Muscle of leg (tissue), 11 donors: ENCODE data around the gene LRIG2. TPM values are rescaled to one million over a fixed set of nuclear protein-coding genes. Genes with fewer than 3 reads are reported as not detected.

Source experiments
- DNase-seq: peaks from one replicate; pipeline ENCODE4 v3.0.0; 2013
- H3K27ac ChIP-seq: one replicate; pipeline ENCODE4 v1.5.1; 2013; ENCODE audit warnings: mild to moderate bottlenecking, low read length, control low read depth
- H3K27me3 ChIP-seq: one replicate; pipeline ENCODE4 v1.6.1; 2013; ENCODE audit warnings: low read length; ENCODE audit not compliant: control insufficient read depth, insufficient read depth
- H3K36me3 ChIP-seq: one replicate; pipeline ENCODE4 v1.6.1; 2013; ENCODE audit warnings: low read length; ENCODE audit not compliant: control insufficient read depth, insufficient read depth
- H3K4me1 ChIP-seq: one replicate; pipeline ENCODE4 v1.6.1; 2013; ENCODE audit warnings: low read length; ENCODE audit not compliant: control insufficient read depth, insufficient read depth
- H3K4me3 ChIP-seq: one replicate; pipeline ENCODE4 v1.5.1; 2013; ENCODE audit warnings: low read length, control low read depth
- H3K9me3 ChIP-seq: replicated peaks from 2 replicates; pipeline ENCODE4 v1.6.1; 2013; ENCODE audit warnings: low read depth, low read length; ENCODE audit not compliant: control insufficient read depth
- WGBS: methylation state at CpG from one replicate; pipeline ENCODE4 v1.1.5; 2013; ENCODE audit warnings: missing lambda C conversion rate; ENCODE audit not compliant: insufficient coverage; 5-methylcytosine and 5-hydroxymethylcytosine counted together
- polyA plus RNA-seq, 8 donors: library from polyadenylated mRNA; unstranded; fragments of 120-200 nt; gene quantifications; one replicate each; pipeline versions ENCODE4 v1.2.1 to v1.2.3, GENCODE V29; 2013; ENCODE audit warnings: inconsistent platforms in 1 of 8, low replicate concordance in 1 of 8; ENCODE audit not compliant: insufficient read length in 8 of 8, insufficient read depth in 1 of 8
- total RNA-seq: library from RNA; stranded (reverse); fragments of 120-200 nt; gene quantifications from one replicate; pipeline ENCODE4 v1.2.4, GENCODE V29; 2013

Gene LRIG2
- total and polyA plus RNA-seq, 9 donors = 7.5 to 15.4 (median 11.0) TPM

- H3K4me3 ChIP-seq = no peak overlapping the region
- no peaks in the 10 kb centered on the region for H3K9me3 ChIP-seq
- no peaks in the 10 kb centered on the region for H3K4me1 ChIP-seq
- peaks cover 40% of the 10 kb centered on the region for H3K36me3 ChIP-seq
- H3K27ac ChIP-seq = no peak overlapping the region
- no peak for DNase-seq
- no CpG with 5 or more reads among the region's 3 CpGs for WGBS
- H3K27me3 ChIP-seq = no peaks in the 10 kb centered on the region
These were observed 52.5 kb downstream of the LRIG2 start for GRCh38 chr1:113125517-113125916.

DNA sequence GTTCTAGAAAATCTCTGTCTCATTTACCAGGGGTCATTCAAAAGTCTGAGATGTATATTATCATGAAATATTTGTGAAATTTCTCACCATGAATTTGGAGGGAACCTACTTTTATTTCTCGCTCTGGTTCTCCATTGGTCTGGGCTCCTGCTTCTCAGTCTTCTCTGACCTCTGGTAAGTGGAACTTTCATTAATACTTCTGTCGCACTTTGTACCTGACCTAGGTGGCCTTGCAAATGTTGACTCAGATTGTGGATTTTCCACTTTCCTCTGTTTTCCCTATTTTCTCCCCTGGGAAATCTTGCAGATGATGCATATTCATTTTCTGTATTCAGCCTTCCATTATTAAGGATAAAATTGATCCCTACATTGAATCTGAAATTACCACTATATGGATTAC is 53.2 kb downstream of the LRIG2 start:
- DNase-seq = no peak
- 100% methylated on average over 1 of the region's 2 CpGs for WGBS
- H3K4me1 ChIP-seq = no peaks in the 10 kb centered on the region
- no peaks in the 10 kb centered on the region for H3K27me3 ChIP-seq
- H3K36me3 ChIP-seq = peaks cover 33% of the 10 kb centered on the region
- H3K9me3 ChIP-seq = no peaks in the 10 kb centered on the region
- no peak overlapping the region for H3K4me3 ChIP-seq
- H3K27ac ChIP-seq = no peak overlapping the region

- H3K27ac ChIP-seq = no peak overlapping the region
- H3K4me3 ChIP-seq = no peak overlapping the region
- H3K27me3 ChIP-seq = no peaks in the 10 kb centered on the region
- no peaks in the 10 kb centered on the region for H3K9me3 ChIP-seq
- no peak for DNase-seq
- WGBS = no CpG with 5 or more reads among the region's 2 CpGs
- peaks cover 27% of the 10 kb centered on the region for H3K36me3 ChIP-seq
- no peaks in the 10 kb centered on the region for H3K4me1 ChIP-seq
These were observed 55.1 kb downstream of the LRIG2 start for GRCh38 chr1:113128116-113128515.

DNA sequence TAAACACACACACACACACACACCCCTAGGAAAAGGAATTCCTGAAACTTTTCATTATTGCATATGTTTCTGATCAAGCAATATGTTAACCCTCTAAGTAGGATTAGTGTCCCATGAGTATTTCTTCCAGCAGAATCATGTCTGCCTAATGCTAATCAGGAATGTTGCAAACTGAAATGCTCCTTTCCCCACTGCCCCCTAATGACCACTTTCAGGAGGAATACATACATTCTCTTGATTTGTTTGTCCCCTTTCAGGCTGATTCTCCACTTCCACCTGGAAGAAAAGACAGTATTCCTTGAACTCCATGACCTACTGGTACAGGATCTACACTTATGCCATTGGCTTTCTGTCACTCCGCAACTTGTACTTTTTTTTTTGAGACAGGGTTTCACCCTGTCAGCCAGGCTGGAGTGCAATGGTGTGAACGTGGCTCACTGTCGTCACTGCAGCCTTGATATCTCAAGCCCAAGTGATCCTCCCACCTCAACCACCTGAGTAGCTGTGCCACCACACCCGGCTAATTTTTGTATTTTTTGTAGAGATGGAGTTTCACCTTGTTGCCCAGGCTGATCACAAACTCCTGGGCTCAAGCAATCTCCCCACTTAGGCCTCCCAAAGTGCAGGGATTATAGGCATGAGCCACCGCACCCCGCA is 56.7 kb downstream of the LRIG2 start:
- Histone ChIP-seq H3K4me3 (no peak overlapping the region), H3K36me3 (peaks cover 18% of the 10 kb centered on the region), H3K27me3 (no peaks in the 10 kb centered on the region), H3K27ac (no peak overlapping the region), H3K4me1 (no peaks in the 10 kb centered on the region), H3K9me3 (no peaks in the 10 kb centered on the region)
- no peak for DNase-seq
- 92% methylated on average over 2 of the region's 6 CpGs for WGBS

DNA sequence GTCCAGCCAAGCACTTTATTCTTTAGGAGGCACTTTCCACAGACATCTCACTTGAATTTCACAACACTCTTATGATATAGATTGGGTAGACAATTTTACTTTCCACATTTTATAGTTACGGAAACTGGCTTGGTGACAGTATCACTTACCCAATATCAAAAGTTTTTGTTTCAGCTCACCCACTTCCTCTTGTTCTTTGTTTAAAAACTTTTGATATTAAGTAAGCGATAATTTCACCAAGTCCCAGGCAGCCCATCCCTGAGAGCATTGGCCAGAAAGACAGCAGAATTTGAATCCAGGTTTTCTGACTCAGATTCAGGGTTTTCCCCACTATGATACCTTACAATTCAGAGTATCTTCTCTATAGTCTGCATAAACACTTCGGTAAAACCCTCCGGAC is 60.0 kb downstream of the LRIG2 start:
- H3K27ac ChIP-seq = no peak overlapping the region
- no peaks in the 10 kb centered on the region for H3K4me1 ChIP-seq
- WGBS = no CpG with 5 or more reads among the region's 4 CpGs
- peaks cover 3% of the 10 kb centered on the region for H3K36me3 ChIP-seq
- H3K27me3 ChIP-seq = no peaks in the 10 kb centered on the region
- no peak for DNase-seq
- no peaks in the 10 kb centered on the region for H3K9me3 ChIP-seq
- H3K4me3 ChIP-seq = no peak overlapping the region

DNA sequence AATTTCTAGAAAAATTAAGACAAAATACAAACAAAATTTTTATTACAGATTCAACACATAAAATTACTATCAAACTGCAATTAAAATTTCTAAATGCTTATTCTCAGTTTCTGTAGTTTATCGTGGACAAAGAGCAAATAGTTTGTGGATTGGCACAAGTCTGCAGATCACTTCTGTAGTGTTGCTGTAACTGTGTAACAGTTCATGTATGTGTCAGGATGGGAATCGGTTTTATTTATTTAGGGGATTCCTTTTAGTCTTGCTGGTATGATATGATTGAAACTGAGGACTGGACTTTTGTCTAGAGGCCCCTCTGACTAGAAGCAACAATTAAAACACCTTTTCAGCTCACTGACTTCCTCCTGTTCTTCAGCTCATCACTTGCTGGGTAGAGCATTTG is 60.8 kb downstream of the LRIG2 start:
- no peaks in the 10 kb centered on the region for H3K27me3 ChIP-seq
- no peak for DNase-seq
- no peaks in the 10 kb centered on the region for H3K9me3 ChIP-seq
- no peak overlapping the region for H3K27ac ChIP-seq
- 100% methylated on average over 1 of the region's 2 CpGs for WGBS
- H3K4me1 ChIP-seq = no peaks in the 10 kb centered on the region
- H3K36me3 ChIP-seq = peaks cover 3% of the 10 kb centered on the region
- H3K4me3 ChIP-seq = no peak overlapping the region

DNA sequence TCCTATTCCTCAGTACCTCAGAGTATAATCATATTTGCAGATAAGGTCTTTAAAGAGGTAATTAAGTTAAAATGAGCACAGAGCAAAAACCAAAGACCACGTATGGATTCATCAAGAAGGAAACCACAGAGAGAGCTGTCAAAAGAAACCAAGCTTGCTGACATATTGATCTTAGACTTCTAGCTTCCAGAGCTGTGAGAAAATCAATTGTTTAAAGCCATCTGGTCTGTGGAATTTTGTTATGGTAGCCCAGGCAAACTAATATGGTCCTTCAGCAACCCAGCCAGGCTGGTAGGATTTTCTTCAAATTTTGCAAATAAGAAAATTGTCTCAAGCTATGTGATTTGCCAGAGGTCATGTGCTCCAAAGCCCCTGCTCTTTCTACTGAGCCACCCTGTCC is 62.5 kb downstream of the LRIG2 start:
- Histone ChIP-seq H3K9me3 (no peaks in the 10 kb centered on the region), H3K36me3 (peaks cover 3% of the 10 kb centered on the region), H3K27me3 (no peaks in the 10 kb centered on the region), H3K4me3 (no peak overlapping the region), H3K27ac (no peak overlapping the region), H3K4me1 (no peaks in the 10 kb centered on the region)
- no peak for DNase-seq
- no CpG with 5 or more reads among the region's 1 CpG for WGBS

- no peak overlapping the region for H3K27ac ChIP-seq
- DNase-seq = no peak
- H3K9me3 ChIP-seq = no peaks in the 10 kb centered on the region
- no peak overlapping the region for H3K4me3 ChIP-seq
- peaks cover 3% of the 10 kb centered on the region for H3K36me3 ChIP-seq
- peaks cover 4% of the 10 kb centered on the region for H3K4me1 ChIP-seq
- no peaks in the 10 kb centered on the region for H3K27me3 ChIP-seq
- no CpG with 5 or more reads among the region's 1 CpG for WGBS
These were observed 63.5 kb downstream of the LRIG2 start for GRCh38 chr1:113136476-113136875.

DNA sequence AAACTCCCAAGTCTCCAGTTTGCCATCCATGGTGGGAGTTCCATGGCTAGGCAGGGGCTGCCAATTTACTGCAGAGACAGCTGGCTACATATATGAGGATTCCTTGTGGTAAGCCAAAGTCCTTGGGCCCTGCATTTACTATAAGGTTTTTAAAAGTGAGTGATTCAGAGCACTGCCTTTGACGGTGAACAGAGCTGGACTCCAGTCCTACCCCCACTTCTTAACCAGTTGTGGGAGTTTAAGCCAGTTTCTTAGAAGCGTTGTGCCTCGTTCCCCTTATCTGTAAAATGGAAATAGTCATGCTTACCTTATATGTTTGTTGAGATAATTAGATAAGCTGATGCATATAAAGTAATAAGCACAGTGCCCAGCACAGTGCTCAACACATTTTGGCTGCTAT is 64.6 kb downstream of the LRIG2 start:
- Histone ChIP-seq H3K27me3 (no peaks in the 10 kb centered on the region), H3K9me3 (no peaks in the 10 kb centered on the region), H3K4me1 (peaks cover 7% of the 10 kb centered on the region), H3K4me3 (no peak overlapping the region), H3K27ac (no peak overlapping the region), H3K36me3 (no peaks in the 10 kb centered on the region)
- no peak for DNase-seq
- no CpG with 5 or more reads among the region's 3 CpGs for WGBS

DNA sequence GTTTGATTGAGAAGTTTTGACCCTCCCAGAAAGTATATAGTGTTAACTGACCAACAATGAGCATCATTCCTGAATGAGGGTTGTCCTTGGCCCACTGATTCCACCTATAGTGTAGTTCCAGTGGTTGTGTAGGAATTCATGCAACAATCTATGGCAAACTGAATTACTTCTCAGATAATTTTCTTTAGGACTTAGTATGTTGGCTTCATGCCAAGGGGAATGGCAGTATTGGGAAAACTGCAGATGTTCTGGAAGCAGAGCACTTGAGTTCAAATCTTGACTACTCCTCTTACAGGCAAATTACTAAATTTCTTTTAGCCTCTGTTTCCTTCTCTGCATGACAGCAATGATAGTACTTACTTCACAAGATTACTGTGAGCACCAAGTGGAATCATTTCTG is 65.8 kb downstream of the LRIG2 start:
- Histone ChIP-seq H3K27ac (no peak overlapping the region), H3K36me3 (no peaks in the 10 kb centered on the region), H3K27me3 (no peaks in the 10 kb centered on the region), H3K4me3 (no peak overlapping the region), H3K4me1 (peaks cover 11% of the 10 kb centered on the region), H3K9me3 (no peaks in the 10 kb centered on the region)
- DNase-seq = peak; percentile 23

- Histone ChIP-seq H3K9me3 (no peaks in the 10 kb centered on the region), H3K4me1 (peaks cover 11% of the 10 kb centered on the region), H3K36me3 (no peaks in the 10 kb centered on the region), H3K27me3 (no peaks in the 10 kb centered on the region), H3K27ac (no peak overlapping the region), H3K4me3 (no peak overlapping the region)
- WGBS = no CpG with 5 or more reads among the region's 1 CpG
- no peak for DNase-seq
These were observed 67.2 kb downstream of the LRIG2 start for GRCh38 chr1:113140176-113140575.
